NCI-H1436 treated with DMSO at 0.1 percent for 48 hours (cell line): ENCODE data around the gene TOMM20.

Experiments
- DNase-seq: peaks from one replicate; lab custom pipeline; 2025; lab: John Stamatoyannopoulos, UW

Gene TOMM20

GRCh38 chr1:235133086-235133485 lies 4.4 kb upstream of the TOMM20 start:
- no peak for DNase-seq

GRCh38 chr1:235131961-235132360 lies 3.3 kb upstream of the TOMM20 start:
- no peak for DNase-seq

DNA sequence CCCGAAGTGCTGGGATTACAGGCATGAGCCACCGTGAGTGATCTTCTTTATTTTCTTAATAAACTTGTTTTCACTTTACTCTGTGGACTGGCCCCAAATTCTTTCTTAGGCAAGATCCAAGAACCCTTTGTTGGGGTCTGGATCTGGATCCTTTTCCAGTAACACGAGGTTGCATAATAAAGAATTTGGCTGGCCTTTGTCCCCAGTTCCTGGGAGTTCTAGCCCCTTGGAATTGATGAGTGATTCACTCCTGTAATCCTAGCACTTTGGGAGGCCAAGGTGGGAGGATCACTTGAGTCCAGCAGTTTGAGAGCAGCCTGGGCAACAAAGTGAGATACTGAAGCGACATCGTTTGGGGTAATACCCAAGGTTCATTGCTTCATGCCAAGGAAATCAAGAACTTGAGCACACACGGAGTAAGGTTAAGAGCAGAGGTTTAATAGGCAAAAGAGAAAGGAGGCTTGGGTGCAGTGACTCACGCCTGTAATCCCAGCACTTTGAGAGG lies 2.2 kb upstream of the TOMM20 start:
- DNase-seq, result no peak

- no peak for DNase-seq
Observed at GRCh38 chr1:235129774-235130570, 1.3 kb upstream of the TOMM20 start.

DNA sequence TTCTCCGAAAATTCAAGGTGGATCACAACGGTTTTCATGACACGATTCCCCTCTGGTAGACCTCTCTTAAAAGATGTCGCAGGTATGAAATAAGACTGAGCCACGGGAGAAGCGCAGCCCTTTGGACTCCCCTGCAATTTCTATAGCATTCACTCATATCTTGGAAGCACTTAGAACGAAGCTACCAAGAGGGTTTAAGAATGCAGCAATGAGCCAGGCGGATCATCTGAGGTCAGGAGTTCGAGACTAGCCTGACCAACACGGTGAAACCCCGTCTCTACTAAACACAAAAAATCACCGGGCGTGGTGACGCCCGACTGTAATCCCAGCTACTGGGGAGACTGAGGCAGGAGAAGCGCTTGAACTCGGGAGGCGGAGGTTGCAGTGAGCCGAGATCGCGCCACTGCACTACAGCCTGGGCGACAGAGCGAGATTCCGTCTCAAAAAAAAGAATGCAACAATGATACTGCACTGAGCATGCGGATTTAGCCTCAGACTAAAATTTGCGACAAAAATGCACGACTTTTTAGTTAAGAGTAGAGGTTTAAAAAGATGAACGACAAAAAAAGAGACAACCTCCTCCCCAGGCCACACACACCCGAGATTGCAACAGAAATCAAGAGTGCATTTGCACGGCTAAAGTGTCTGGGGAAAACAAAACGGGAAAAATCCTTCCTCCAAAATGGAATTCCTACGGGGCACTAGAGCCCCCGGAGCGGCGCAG lies 743 bp downstream of the TOMM20 start:
- no peak for DNase-seq

DNA sequence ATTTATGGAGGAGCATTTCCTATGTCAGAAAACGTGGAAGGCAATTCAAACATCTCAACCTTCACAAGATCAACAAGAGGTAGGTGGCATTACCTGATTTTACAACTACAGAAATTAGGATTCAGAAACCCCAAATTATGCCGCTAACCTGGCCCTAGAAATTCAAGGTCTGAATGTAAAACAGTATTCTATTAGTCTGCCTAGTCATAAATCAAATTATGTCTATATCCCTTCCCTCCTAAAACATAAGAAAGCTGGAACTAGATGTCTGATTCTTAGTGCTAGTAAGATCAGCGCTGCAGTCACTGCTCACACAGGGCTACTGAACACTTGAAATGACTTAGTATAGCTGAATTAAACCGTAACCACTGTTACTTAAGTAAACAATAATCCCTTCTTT lies 1.4 kb downstream of the TOMM20 start:
- DNase-seq, result no peak

DNA sequence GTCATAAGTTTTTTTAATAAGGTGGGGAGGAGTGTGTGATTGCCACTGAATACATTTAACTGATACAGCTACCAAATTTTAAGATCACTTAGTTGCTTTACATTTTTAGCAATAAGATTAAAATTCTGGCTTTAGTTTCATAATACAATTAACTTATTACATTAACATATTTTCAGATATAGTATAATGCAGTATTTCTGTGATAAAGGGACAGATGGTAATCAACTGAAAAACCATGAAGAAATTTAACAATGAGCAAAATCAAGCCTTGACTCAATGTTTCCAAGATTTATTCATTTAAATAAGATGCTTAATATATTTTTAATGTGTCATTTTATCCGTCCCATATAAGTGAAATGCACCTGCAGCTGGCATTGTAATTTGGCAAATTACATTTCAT lies 4.0 kb downstream of the TOMM20 start:
- no peak for DNase-seq

- DNase-seq, result no peak
Observed at GRCh38 chr1:235124111-235124510, 4.5 kb downstream of the TOMM20 start.

DNA sequence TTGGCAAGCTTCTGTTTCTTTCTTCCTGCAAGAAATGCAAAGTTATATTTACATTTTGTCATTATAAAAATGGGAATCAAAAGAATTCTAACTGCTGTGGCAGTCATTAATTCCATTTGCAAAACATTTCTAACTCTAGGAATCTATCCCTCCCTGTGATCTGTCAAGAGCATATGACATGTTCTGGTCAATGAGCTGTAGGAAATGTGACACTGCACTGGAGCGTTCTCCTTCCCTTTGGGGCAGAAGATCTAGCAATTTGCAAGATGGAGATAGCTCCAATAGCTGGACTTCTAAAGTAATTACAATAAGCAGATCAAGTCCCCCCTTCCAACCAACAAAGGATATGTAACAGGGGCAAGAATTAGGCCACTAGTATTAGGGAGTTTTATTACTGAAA lies 6.3 kb downstream of the TOMM20 start:
- no peak for DNase-seq

GRCh38 chr1:235113183-235113917 lies 15.3 kb downstream of the TOMM20 start:
- no peak for DNase-seq

GRCh38 chr1:235112297-235113182 lies 16.1 kb downstream of the TOMM20 start:
- DNase-seq, result no peak

GRCh38 chr1:235111107-235111506 lies 17.5 kb downstream of the TOMM20 start:
- no peak for DNase-seq

DNA sequence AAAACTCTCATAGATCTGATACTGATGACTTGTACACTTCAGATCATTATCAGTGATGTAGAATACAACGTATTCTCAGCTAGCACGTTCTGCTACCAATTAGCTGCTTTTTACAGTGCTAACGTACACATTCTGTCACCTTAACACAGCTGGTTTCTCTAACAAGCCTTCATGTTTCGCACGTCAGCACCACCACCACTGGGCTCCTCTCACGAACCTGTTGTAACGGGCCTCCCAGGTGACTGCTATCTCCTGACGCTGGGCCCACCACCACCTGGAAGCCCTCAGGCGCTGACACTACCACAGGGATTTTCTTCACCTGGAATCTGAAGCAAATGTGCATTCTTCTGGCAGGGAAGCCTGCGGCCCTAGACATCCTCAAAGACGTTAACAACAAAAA lies 19.8 kb downstream of the TOMM20 start:
- no peak for DNase-seq

DNA sequence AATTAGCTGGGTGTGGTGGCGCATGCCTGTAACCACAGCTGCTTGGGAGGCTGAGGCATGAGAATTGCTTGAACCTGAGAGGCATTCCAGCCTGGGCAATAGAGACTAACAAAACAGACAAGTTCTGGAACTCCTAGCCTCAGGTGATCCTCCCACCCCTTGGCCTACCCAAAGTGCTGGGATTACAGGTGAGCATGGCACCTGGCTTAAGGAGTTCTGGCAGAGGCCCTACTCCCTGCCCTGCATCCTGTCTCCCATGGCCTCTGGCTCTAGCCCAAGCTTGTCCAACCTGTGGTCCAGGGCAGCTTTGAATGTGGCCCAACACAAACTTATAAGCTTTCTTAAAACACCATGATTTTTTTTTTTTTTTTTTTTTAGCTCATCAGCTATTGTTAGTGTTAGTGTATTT lies 20.4 kb downstream of the TOMM20 start:
- no peak for DNase-seq

GRCh38 chr1:235107368-235108184 lies 21.1 kb downstream of the TOMM20 start:
- no peak for DNase-seq

DNA sequence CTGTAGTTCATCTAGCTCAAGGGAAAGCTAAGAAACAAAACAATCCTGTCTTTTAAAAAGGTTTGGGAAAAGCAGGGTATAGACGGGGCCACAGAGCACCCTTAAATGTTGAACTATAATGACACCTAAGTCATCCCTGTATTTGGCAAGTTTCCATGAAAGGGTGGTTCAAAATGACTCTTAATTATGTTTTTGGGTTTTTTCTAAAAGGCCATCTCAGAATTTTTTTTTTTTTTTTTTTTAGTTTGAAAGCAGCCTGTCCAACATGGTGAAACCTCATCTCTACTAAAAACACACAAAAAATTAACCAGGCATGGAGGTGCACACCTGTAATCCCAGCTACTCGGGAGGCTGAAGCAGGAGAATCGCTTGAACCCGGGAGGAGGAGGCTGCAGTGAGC lies 22.2 kb downstream of the TOMM20 start:
- DNase-seq, result no peak

DNA sequence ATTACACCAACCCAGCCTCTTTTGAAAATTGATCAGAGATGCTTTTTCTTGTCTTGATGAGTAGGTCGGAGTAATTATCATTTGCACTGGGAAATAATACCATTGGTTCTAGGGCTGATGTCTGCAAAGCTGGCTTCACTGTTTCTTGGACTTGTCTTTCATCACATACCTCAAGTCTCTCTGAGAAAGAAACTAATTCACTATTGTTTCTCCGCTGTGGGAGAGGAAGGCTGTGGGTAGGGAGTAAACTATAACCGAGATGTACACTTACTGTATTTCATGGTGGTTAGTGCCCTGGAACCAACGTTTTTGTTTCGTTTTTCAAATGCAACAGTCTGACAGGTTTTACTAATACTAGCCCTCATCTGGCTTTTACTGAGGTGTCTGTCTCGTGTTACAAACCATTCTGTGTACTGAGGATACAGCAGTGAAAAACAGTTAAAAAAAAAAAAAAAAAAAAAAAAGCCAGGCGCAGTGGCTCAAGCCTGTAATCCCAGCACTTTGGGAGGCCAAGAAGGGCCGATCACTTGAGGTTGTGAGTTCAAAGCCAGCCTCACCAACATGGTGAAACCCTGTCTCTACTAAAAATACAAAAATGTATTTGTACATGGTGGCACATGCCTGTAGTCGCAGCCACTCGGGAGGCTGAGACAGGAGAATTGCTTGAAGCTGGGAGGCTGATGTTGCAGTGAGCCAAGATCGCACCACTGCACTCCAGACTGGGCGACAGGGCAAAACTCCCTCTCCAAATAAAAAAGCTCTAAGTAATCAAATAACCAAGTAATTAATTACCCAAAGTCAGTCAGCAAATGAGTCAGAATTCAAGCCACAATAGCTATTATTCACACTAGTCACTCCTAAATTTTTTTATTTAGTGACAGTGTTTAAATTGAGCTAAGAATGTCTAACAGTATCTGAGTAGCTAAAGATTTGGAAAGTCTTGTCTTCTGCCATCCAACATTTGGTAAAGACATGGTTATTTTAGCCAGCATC lies 23.3 kb downstream of the TOMM20 start:
- DNase-seq, result no peak

DNA sequence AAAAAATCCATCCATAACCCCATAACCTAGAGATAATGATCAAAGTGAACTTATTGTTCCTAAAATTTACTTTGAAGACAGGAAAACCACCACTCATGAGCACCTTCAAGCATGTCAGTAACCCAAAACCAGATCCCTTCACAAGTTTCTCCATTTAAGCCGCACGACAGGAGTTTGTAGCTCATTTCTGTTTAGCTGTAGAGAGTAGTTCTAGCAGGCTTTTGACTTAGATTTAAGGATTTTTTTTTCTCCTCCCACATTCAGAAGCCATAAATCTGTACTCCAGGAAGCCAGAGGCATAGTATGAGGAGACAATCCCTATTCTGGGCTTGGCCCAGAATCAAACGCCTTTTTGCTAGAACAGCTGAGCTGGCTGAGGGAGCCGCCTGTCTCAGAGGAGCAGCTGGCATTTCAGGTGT lies 25.6 kb downstream of the TOMM20 start:
- no peak for DNase-seq

- no peak for DNase-seq
Observed at GRCh38 chr1:235102259-235102582, 26.4 kb downstream of the TOMM20 start.
